ENCODE measurements around the gene LETMD1. TPM values are rescaled to one million over a fixed set of nuclear protein-coding genes. Genes with fewer than 3 reads are reported as not detected.

The LETMD1 gene
- total and polyA plus RNA-seq, 2 of the 13 experiments (the other 11 are each of a cell fraction or from before 2014, with no cell fraction given): 43.3 to 87.7 TPM

DNA sequence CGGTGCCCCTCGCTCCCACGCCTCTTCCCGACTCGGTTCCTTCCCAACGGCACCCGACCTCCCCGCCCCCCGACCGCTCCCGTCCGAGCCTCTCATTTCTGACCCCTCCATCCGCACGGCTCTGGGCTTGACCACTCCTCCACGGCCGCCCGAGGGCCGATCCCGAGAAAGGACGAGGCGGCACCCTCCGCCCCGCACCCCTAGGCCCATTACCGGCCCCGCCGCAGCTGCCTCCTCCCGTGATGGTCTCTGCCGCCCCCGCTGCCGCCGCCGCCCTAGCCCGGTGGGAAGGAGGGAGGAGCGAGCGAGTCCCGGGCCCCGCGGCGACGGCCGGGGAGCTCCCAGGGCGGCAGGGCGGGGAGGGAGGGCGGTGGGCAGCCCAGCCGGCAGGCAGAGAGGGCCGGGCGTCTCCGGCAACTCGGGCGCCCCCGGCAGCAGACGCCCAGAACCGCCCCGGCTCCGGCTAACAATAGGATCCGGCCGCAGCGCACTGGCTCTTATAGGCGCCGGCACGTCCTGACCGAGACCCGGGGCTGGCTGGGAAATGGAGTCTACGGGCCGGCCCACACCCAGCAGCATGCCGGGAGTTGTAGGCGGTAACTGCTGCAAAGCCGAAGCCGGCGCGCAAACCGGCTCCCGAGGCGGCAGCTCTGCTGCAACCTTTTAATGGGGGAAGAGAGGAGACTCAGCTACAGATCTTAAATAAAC, 35.2 kb downstream of the LETMD1 start, which contains the start of gene CSRNP2 (continued):
- TF ChIP-seq, protein P1, sequence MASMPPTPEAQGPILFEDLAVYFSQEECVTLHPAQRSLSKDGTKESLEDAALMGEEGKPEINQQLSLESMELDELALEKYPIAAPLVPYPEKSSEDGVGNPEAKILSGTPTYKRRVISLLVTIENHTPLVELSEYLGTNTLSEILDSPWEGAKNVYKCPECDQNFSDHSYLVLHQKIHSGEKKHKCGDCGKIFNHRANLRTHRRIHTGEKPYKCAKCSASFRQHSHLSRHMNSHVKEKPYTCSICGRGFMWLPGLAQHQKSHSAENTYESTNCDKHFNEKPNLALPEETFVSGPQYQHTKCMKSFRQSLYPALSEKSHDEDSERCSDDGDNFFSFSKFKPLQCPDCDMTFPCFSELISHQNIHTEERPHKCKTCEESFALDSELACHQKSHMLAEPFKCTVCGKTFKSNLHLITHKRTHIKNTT (CRISPR knock-in tag; IDR thresholded peaks at IDR 0.05): no peak
- TF ChIP-seq REPIN1 (CRISPR knock-in tag; IDR thresholded peaks at IDR 0.05; ENCODE audit: borderline replicate concordance, low read depth) (no peak), HNF4G (IDR thresholded peaks at IDR 0.05; ENCODE audit: borderline replicate concordance, low read depth, low read length) (0 out of 2 replicates have a peak, but pooled peaks have one; percentile 18), HNF4G (CRISPR knock-in tag; IDR thresholded peaks at IDR 0.05; ENCODE audit: borderline replicate concordance, low read depth) (0 out of 2 replicates have a peak, but pooled peaks have one; percentile 13), MEIS2 (CRISPR knock-in tag; IDR thresholded peaks at IDR 0.05) (peak; percentile 27; the same call in 1 of the 2 replicates), GLI4 (CRISPR knock-in tag; IDR thresholded peaks at IDR 0.05; ENCODE audit: borderline replicate concordance) (no peak), PAX8 (CRISPR knock-in tag; IDR thresholded peaks at IDR 0.05; ENCODE audit: borderline replicate concordance) (no peak), TAF1 (CRISPR knock-in tag; IDR thresholded peaks at IDR 0.05) (peak; percentile 88), NR3C1 (CRISPR knock-in tag; IDR thresholded peaks at IDR 0.05) (no peak), NKX3-1 (CRISPR knock-in tag; IDR thresholded peaks at IDR 0.05) (peak; percentile 42; the same call in 1 of the 2 replicates), ZSCAN20 (CRISPR knock-in tag; IDR thresholded peaks at IDR 0.05; ENCODE audit: borderline replicate concordance) (no peak), ZNF567 (CRISPR knock-in tag; IDR thresholded peaks at IDR 0.05; ENCODE audit: borderline replicate concordance) (no peak), MYC (CRISPR knock-in tag; IDR thresholded peaks at IDR 0.05; ENCODE audit: borderline replicate concordance) (no peak), RNF2 (conservative IDR thresholded peaks at IDR 0.05; ENCODE audit: low read depth) (no peak)
- TF ChIP-seq, protein P2, sequence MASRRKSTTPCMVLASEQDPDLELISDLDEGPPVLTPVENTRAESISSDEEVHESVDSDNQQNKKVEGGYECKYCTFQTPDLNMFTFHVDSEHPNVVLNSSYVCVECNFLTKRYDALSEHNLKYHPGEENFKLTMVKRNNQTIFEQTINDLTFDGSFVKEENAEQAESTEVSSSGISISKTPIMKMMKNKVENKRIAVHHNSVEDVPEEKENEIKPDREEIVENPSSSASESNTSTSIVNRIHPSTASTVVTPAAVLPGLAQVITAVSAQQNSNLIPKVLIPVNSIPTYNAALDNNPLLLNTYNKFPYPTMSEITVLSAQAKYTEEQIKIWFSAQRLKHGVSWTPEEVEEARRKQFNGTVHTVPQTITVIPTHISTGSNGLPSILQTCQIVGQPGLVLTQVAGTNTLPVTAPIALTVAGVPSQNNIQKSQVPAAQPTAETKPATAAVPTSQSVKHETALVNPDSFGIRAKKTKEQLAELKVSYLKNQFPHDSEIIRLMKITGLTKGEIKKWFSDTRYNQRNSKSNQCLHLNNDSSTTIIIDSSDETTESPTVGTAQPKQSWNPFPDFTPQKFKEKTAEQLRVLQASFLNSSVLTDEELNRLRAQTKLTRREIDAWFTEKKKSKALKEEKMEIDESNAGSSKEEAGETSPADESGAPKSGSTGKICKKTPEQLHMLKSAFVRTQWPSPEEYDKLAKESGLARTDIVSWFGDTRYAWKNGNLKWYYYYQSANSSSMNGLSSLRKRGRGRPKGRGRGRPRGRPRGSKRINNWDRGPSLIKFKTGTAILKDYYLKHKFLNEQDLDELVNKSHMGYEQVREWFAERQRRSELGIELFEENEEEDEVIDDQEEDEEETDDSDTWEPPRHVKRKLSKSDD (CRISPR knock-in tag; IDR thresholded peaks at IDR 0.05; ENCODE audit: low read depth): no peak; the same call in 1 of the 2 replicates
- TF ChIP-seq, protein P3, sequence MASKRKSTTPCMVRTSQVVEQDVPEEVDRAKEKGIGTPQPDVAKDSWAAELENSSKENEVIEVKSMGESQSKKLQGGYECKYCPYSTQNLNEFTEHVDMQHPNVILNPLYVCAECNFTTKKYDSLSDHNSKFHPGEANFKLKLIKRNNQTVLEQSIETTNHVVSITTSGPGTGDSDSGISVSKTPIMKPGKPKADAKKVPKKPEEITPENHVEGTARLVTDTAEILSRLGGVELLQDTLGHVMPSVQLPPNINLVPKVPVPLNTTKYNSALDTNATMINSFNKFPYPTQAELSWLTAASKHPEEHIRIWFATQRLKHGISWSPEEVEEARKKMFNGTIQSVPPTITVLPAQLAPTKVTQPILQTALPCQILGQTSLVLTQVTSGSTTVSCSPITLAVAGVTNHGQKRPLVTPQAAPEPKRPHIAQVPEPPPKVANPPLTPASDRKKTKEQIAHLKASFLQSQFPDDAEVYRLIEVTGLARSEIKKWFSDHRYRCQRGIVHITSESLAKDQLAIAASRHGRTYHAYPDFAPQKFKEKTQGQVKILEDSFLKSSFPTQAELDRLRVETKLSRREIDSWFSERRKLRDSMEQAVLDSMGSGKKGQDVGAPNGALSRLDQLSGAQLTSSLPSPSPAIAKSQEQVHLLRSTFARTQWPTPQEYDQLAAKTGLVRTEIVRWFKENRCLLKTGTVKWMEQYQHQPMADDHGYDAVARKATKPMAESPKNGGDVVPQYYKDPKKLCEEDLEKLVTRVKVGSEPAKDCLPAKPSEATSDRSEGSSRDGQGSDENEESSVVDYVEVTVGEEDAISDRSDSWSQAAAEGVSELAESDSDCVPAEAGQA (IDR thresholded peaks at IDR 0.05; ENCODE audit: low read depth): no peak; the same call in 1 of the 2 replicates
- TF ChIP-seq, protein P3 (CRISPR knock-in tag; IDR thresholded peaks at IDR 0.05; ENCODE audit: borderline replicate concordance): 0 out of 2 replicates have a peak, but pooled peaks have one; percentile 60
- TF ChIP-seq, protein P4, sequence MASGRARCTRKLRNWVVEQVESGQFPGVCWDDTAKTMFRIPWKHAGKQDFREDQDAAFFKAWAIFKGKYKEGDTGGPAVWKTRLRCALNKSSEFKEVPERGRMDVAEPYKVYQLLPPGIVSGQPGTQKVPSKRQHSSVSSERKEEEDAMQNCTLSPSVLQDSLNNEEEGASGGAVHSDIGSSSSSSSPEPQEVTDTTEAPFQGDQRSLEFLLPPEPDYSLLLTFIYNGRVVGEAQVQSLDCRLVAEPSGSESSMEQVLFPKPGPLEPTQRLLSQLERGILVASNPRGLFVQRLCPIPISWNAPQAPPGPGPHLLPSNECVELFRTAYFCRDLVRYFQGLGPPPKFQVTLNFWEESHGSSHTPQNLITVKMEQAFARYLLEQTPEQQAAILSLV (CRISPR knock-in tag; IDR thresholded peaks at IDR 0.05; ENCODE audit: borderline replicate concordance): peak; percentile 81; the same call in 1 of the 2 replicates
